ENCODE measurements around the gene TM9SF2.

DNA sequence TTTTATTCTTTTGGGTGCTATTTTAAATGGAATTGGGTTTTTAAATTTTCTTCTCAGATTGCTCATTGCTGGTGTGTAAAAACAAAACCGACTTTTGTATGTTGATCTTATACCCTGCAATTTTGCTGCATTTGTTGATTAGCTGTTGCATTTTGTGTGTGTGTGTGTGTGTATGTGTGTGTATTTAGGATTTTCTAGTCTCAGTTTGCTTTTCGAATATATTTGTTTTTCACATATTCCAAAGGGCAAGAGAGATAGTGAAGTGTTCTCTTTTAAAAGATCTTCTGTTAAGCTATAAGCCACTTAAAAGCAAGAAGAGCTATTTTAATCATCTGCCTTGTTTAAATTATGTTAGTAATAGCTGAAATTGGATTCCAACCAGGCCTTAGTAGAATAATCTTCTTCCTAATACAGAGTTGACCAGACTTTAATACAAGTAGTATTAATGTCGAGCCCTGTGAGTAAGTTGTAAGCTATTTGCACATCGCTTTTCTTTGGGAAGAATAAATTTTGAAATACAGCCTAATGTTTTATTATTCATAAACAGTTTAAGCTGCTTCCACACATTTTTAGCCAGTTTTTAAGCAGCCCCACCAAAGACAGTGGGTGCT, 57.4 kb downstream of the TM9SF2 start:
- TF ChIP-seq SETDB1 (IDR thresholded peaks at IDR 0.05; ENCODE audit: insufficient read length, low read length), result no peak
- TF ChIP-seq, protein P1, sequence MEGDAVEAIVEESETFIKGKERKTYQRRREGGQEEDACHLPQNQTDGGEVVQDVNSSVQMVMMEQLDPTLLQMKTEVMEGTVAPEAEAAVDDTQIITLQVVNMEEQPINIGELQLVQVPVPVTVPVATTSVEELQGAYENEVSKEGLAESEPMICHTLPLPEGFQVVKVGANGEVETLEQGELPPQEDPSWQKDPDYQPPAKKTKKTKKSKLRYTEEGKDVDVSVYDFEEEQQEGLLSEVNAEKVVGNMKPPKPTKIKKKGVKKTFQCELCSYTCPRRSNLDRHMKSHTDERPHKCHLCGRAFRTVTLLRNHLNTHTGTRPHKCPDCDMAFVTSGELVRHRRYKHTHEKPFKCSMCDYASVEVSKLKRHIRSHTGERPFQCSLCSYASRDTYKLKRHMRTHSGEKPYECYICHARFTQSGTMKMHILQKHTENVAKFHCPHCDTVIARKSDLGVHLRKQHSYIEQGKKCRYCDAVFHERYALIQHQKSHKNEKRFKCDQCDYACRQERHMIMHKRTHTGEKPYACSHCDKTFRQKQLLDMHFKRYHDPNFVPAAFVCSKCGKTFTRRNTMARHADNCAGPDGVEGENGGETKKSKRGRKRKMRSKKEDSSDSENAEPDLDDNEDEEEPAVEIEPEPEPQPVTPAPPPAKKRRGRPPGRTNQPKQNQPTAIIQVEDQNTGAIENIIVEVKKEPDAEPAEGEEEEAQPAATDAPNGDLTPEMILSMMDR (tag by site-specific recombination; IDR thresholded peaks at IDR 0.05), result no peak
- no peak for TF ChIP-seq MZF1 (tag by site-specific recombination; IDR thresholded peaks at IDR 0.05; ENCODE audit: borderline replicate concordance)
- no peak for TF ChIP-seq ZNF274 (IDR thresholded peaks at IDR 0.05; ENCODE audit: low read length)
- TF ChIP-seq ZNF274 (tag by site-specific recombination; IDR thresholded peaks at IDR 0.05; ENCODE audit: borderline replicate concordance), result no peak
- no peak for TF ChIP-seq TCF7L2 (IDR thresholded peaks at IDR 0.05; ENCODE audit: borderline replicate concordance, low read depth, low read length)
- TF ChIP-seq REPIN1 (tag by site-specific recombination; IDR thresholded peaks at IDR 0.05; ENCODE audit: low read depth), result no peak
- TF ChIP-seq, protein P2, sequence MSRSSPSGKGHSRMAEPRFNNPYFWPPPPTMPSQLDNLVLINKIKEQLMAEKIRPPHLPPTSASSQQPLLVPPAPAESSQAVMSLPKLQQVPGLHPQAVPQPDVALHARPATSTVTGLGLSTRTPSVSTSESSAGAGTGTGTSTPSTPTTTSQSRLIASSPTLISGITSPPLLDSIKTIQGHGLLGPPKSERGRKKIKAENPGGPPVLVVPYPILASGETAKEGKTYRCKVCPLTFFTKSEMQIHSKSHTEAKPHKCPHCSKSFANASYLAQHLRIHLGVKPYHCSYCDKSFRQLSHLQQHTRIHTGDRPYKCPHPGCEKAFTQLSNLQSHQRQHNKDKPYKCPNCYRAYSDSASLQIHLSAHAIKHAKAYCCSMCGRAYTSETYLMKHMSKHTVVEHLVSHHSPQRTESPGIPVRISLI (tag by site-specific recombination; IDR thresholded peaks at IDR 0.05), result no peak
- TF ChIP-seq, protein P3, sequence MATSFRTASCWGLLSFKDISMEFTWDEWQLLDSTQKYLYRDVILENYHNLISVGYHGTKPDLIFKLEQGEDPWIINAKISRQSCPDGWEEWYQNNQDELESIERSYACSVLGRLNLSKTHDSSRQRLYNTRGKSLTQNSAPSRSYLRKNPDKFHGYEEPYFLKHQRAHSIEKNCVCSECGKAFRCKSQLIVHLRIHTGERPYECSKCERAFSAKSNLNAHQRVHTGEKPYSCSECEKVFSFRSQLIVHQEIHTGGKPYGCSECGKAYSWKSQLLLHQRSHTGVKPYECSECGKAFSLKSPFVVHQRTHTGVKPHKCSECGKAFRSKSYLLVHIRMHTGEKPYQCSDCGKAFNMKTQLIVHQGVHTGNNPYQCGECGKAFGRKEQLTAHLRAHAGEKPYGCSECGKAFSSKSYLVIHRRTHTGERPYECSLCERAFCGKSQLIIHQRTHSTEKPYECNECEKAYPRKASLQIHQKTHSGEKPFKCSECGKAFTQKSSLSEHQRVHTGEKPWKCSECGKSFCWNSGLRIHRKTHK (tag by site-specific recombination; IDR thresholded peaks at IDR 0.05), result no peak
- no peak for TF ChIP-seq ZNF660 (tag by site-specific recombination; IDR thresholded peaks at IDR 0.05)
- no peak for TF ChIP-seq OVOL3 (tag by site-specific recombination; IDR thresholded peaks at IDR 0.05)
